HFFc6 (cell line): ENCODE results near the gene AFF1. TPM values are rescaled to one million over a fixed set of nuclear protein-coding genes. Genes with fewer than 3 reads are reported as not detected.

Experiments
- DNase-seq: peaks from one replicate; pipeline ENCODE4 v3.0.0-alpha.2; 2018
- H3K27ac Mint-ChIP-seq: 2 replicates; pipeline ENCODE4 v1.8.0; 2020; ENCODE audit warnings: mild to moderate bottlenecking, mixed read lengths
- H3K27me3 Mint-ChIP-seq: 2 replicates; pipeline ENCODE4 v1.8.0; 2021; ENCODE audit warnings: mild to moderate bottlenecking, moderate library complexity, mixed read lengths; ENCODE audit not compliant: insufficient read depth
- H3K36me3 Mint-ChIP-seq: 2 replicates; pipeline ENCODE4 v1.8.0; 2021; ENCODE audit warnings: low read depth, mixed read lengths
- H3K4me1 Mint-ChIP-seq: 2 replicates; pipeline ENCODE4 v1.8.0; 2020; ENCODE audit warnings: low read depth, mixed read lengths
- H3K4me3 Mint-ChIP-seq: 2 replicates; pipeline ENCODE4 v1.8.0; 2020; ENCODE audit warnings: mild to moderate bottlenecking, moderate library complexity, mixed read lengths
- H3K9me3 Mint-ChIP-seq: 2 replicates; pipeline ENCODE4 v1.8.0; 2020; ENCODE audit warnings: mild to moderate bottlenecking, mixed read lengths
- CTCF ChIP-seq: fragments of 200-600 bp; sonication (generic); IDR thresholded peaks from 2 replicates; pipeline ENCODE4 v1.5.0; 2021; ENCODE audit warnings: antibody characterized with exemption, mild to moderate bottlenecking
- total RNA-seq, 6 experiments: library from RNA; stranded (reverse); fragmentation: NEBNext Ultra II Directional; extraction: Animal tissue kit (Norgen Biotek cat#: 25700); gene quantifications; 2 replicates in 1 of 6; 3 replicates in 5 of 6; pipeline ENCODE4 v1.2.3, GENCODE V29; 2021

The AFF1 gene
- total RNA-seq, 6 experiments from 2014 or later: 28.3 to 43.6 (median 32.8) TPM

DNA sequence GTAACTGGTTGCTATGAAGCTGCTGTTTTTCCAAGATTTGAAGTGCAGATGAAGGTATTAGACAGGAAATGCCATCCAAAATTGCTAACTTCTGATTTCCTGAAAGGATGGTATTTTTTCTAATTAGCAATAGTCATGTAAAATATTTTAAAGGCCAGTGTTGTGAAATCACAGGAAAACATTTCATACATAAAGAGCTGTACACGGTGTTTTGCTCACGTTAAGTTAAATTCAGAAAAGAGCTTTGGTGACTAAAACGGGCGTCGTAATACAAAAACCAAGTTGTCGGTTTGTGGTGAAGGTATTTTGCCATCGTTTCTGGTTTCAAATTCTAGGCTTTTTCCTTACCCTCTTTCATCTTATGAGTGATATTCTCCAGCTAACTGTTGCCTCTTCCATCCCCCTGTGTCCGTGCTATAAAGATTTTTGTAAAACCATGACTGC is 39.8 kb downstream of the AFF1 start:
- no peaks in the 10 kb centered on the region for H3K9me3 Mint-ChIP-seq
- 0 out of 2 replicates have a peak overlapping the region, but pooled peaks have one; percentile 5 for H3K4me3 Mint-ChIP-seq
- no peaks in the 10 kb centered on the region for H3K36me3 Mint-ChIP-seq
- H3K27ac Mint-ChIP-seq: peak overlapping the region; percentile 30; the same call in 1 of the 2 replicates
- no peak for TF ChIP-seq CTCF
- peaks cover 39% of the 10 kb centered on the region for H3K4me1 Mint-ChIP-seq
- DNase-seq: peak; percentile 48
- H3K27me3 Mint-ChIP-seq: no peaks in the 10 kb centered on the region

- H3K36me3 Mint-ChIP-seq: no peaks in the 10 kb centered on the region
- no peak overlapping the region for H3K4me3 Mint-ChIP-seq
- no peak overlapping the region for H3K27ac Mint-ChIP-seq
- no peaks in the 10 kb centered on the region for H3K9me3 Mint-ChIP-seq
- H3K4me1 Mint-ChIP-seq: peaks cover 39% of the 10 kb centered on the region
- no peak for TF ChIP-seq CTCF
- H3K27me3 Mint-ChIP-seq: no peaks in the 10 kb centered on the region
- DNase-seq: no peak
Observed at GRCh38 chr4:86975927-86976326, 41.1 kb downstream of the AFF1 start.

GRCh38 chr4:86976801-86977485 is 42.1 kb downstream of the AFF1 start:
- Mint-ChIP-seq H3K36me3 (peaks cover 4% of the 10 kb centered on the region), H3K4me3 (no peak overlapping the region), H3K9me3 (no peaks in the 10 kb centered on the region), H3K27me3 (no peaks in the 10 kb centered on the region), H3K4me1 (peaks cover 39% of the 10 kb centered on the region), H3K27ac (peak overlapping the region; percentile 70)
- DNase-seq: no peak
- TF ChIP-seq CTCF: no peak

DNA sequence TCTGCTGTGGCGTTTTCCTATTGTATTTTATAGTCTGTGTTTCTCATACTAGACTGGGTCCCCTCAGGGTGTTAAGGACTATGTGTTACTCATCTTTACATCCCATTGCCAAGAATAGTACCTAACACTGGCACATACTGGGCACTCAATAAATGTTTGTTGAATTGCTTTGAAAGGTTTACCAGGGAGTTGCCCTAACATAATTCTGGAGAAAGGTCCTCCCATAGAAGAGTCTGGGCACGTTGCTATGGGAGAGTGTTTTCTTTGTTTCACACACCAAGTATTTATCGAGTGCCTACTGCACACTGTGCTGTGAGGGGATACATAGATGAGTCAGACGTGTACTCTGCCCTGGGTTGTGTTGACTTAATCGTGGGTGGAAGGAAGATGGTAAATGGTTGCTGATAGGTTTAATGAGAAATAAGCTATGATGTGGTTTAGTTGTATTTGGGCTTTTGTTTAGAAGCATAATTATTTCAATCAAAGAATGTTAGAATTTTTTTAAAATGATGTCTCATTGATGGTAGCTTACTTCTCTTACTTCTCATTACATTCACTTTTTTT is 42.9 kb downstream of the AFF1 start:
- peak overlapping the region; percentile 70 for H3K27ac Mint-ChIP-seq
- peak; percentile 78 for DNase-seq
- H3K27me3 Mint-ChIP-seq: no peaks in the 10 kb centered on the region
- H3K4me1 Mint-ChIP-seq: peaks cover 38% of the 10 kb centered on the region
- peak overlapping the region; percentile 12; the same call in 1 of the 2 replicates for H3K4me3 Mint-ChIP-seq
- H3K9me3 Mint-ChIP-seq: no peaks in the 10 kb centered on the region
- TF ChIP-seq CTCF: no peak
- H3K36me3 Mint-ChIP-seq: peaks cover 7% of the 10 kb centered on the region

GRCh38 chr4:86978709-86979108 is 43.9 kb downstream of the AFF1 start:
- no peak for DNase-seq
- H3K27ac Mint-ChIP-seq: no peak overlapping the region
- H3K4me1 Mint-ChIP-seq: peaks cover 28% of the 10 kb centered on the region
- H3K36me3 Mint-ChIP-seq: peaks cover 7% of the 10 kb centered on the region
- H3K4me3 Mint-ChIP-seq: no peak overlapping the region
- TF ChIP-seq CTCF: no peak
- no peaks in the 10 kb centered on the region for H3K27me3 Mint-ChIP-seq
- H3K9me3 Mint-ChIP-seq: no peaks in the 10 kb centered on the region
